NT2/D1 (cell line): ENCODE measurements around the gene SEL1L.

ENCODE experiments used
- SUZ12 ChIP-seq: IDR thresholded peaks from 2 replicates; pipeline ENCODE4 v1.6.1; 2011; ENCODE audit not compliant: insufficient read length, insufficient read depth; ENCODE audit errors: extremely low read depth
- YY1 ChIP-seq: IDR thresholded peaks from 2 replicates; pipeline ENCODE4 v1.6.1; 2011; ENCODE audit not compliant: insufficient read length, insufficient read depth
- ZNF274 ChIP-seq: IDR thresholded peaks from 2 replicates; pipeline ENCODE4 v1.6.1; 2011; ENCODE audit warnings: mild to moderate bottlenecking, low read depth, low read length

GRCh38 chr14:81433378-81433777 is 100.3 kb downstream of the SEL1L start:
- TF ChIP-seq YY1 (no peak), ZNF274 (no peak), SUZ12 (no peak)
